H1 (cell line): Measurements from ENCODE around the gene TENT4B. TPM values are rescaled to one million over a fixed set of nuclear protein-coding genes. Genes with fewer than 3 reads are reported as not detected.

Experiments
- CTCF ChIA-PET: fragments of 300-600 bp; sonication (Branson Sonifier 250); formaldehyde crosslinking; loops from one replicate; lab custom pipeline; 2021; ENCODE audit not compliant: partially characterized antibody; lab: Charles Lee
- POLR2A ChIA-PET: fragments of 300-600 bp; sonication (Branson Sonifier 250); formaldehyde crosslinking; loops from one replicate; lab custom pipeline; 2021; ENCODE audit warnings: inconsistent platforms; ENCODE audit not compliant: partially characterized antibody; lab: Charles Lee
- DNase-seq, 2 experiments: peaks; one replicate each; pipeline versions ENCODE4 v3.0.0 to v3.0.0-alpha.2; 2010 to 2022; ENCODE audit warnings: low spot score in 2 of 2, low read depth in 1 of 2, mixed read lengths in 1 of 2
- FAIRE-seq: peaks from 2 replicates; lab custom pipeline; 2011; peaks lifted over from hg19 to GRCh38; lab: Jason Lieb, UNC
- H2AFZ ChIP-seq: 2 replicates; pipeline ENCODE4 v1.8.1; 2012; ENCODE audit warnings: low read length, inconsistent platforms
- H2AK5ac ChIP-seq: 2 replicates; pipeline ENCODE4 v1.6.1; 2013; ENCODE audit warnings: low read depth, low read length
- H2BK120ac ChIP-seq: replicated peaks from 2 replicates; pipeline ENCODE3; 2013; ENCODE audit warnings: low read depth, low read length, inconsistent platforms
- H2BK12ac ChIP-seq: 2 replicates; pipeline ENCODE4 v1.6.1; 2013; ENCODE audit warnings: low read depth, low read length
- H2BK15ac ChIP-seq: 2 replicates; pipeline ENCODE4 v1.6.1; 2013; ENCODE audit warnings: low read length
- H2BK20ac ChIP-seq: 2 replicates; pipeline ENCODE4 v1.6.1; 2013; ENCODE audit warnings: low read length
- H2BK5ac ChIP-seq: 2 replicates; pipeline ENCODE4 v1.6.1; 2013; ENCODE audit warnings: low read depth, low read length
- H3K14ac ChIP-seq: 2 replicates; pipeline ENCODE4 v1.6.1; 2013; ENCODE audit warnings: inconsistent platforms; ENCODE audit not compliant: insufficient read length
- H3K18ac ChIP-seq: 2 replicates; pipeline ENCODE4 v1.6.1; 2013; ENCODE audit warnings: low read length; ENCODE audit errors: extremely low read depth
- H3K23ac ChIP-seq: 2 replicates; pipeline ENCODE4 v1.6.1; 2013; ENCODE audit warnings: inconsistent platforms; ENCODE audit not compliant: insufficient read length
- H3K23me2 ChIP-seq: 2 replicates; pipeline ENCODE4 v1.6.1; 2013; ENCODE audit warnings: low read depth, low read length
- H3K27ac ChIP-seq: 2 replicates; pipeline ENCODE4 v1.6.1; 2011; ENCODE audit warnings: low read depth, low read length, inconsistent platforms
- H3K27me3 ChIP-seq, 4 experiments: replicated peaks in 1 of 4; 1 replicate in 1 of 4; 2 replicates in 3 of 4; pipeline versions ENCODE4 v1.6.1 to v1.8.1; 2011 to 2013; ENCODE audit warnings: low read length in 3 of 4, mild to moderate bottlenecking in 3 of 4, inconsistent platforms in 2 of 4, mixed read lengths in 2 of 4, moderate library complexity in 1 of 4; ENCODE audit not compliant: control insufficient read depth in 3 of 4, insufficient read depth in 3 of 4; ENCODE audit errors: extremely low read depth in 1 of 4
- H3K36me3 ChIP-seq, 4 experiments: 2 replicates each; pipeline versions ENCODE4 v1.6.1 to v1.8.1; 2011 to 2013; ENCODE audit warnings: mild to moderate bottlenecking in 4 of 4, low read length in 3 of 4, moderate library complexity in 2 of 4, control low read depth in 1 of 4, inconsistent platforms in 1 of 4; ENCODE audit not compliant: insufficient read depth in 4 of 4, control insufficient read depth in 2 of 4
- H3K4ac ChIP-seq: replicated peaks from 2 replicates; pipeline ENCODE3; 2013; ENCODE audit warnings: low read length, low read depth, mixed read lengths, inconsistent platforms; ENCODE audit not compliant: insufficient read length
- H3K4me1 ChIP-seq, 4 experiments: replicated peaks in 1 of 4; 1 replicate in 1 of 4; 2 replicates in 3 of 4; pipeline versions ENCODE4 v1.6.1 to v1.8.1; 2011 to 2013; ENCODE audit warnings: low read length in 3 of 4, inconsistent platforms in 2 of 4, mixed read lengths in 1 of 4; ENCODE audit not compliant: insufficient read depth in 4 of 4, control insufficient read depth in 3 of 4
- H3K4me2 ChIP-seq, 2 experiments: 2 replicates each; pipeline versions ENCODE4 v1.6.1 to v1.8.1; 2011 to 2013; ENCODE audit warnings: low read depth in 2 of 2, low read length in 2 of 2, control low read depth in 1 of 2, inconsistent platforms in 1 of 2, mild to moderate bottlenecking in 1 of 2; ENCODE audit not compliant: insufficient read depth in 1 of 2
- H3K4me3 ChIP-seq, 4 experiments: fragments of 200-600, 300-600 bp in 1 of 4; sonication (generic), shearing (Covaris generic), sonication (Bioruptor Twin) in 1 of 4; 2 replicates each; pipeline versions ENCODE4 v1.5.1 to v1.8.1; 2011 to 2016; ENCODE audit warnings: low read length in 4 of 4, low read depth in 3 of 4, control low read depth in 2 of 4, inconsistent platforms in 2 of 4, mild to moderate bottlenecking in 2 of 4, mixed read lengths in 1 of 4, moderate library complexity in 1 of 4; ENCODE audit not compliant: insufficient read depth in 2 of 4; ENCODE audit errors: extremely low read depth in 1 of 4
- H3K56ac ChIP-seq: replicated peaks from 2 replicates; pipeline ENCODE3; 2013; ENCODE audit warnings: low read depth, mild to moderate bottlenecking, mixed read lengths, low read length, inconsistent platforms; ENCODE audit not compliant: insufficient read length
- H3K79me1 ChIP-seq: 2 replicates; pipeline ENCODE4 v1.6.1; 2013; ENCODE audit warnings: low read depth, low read length, control low read depth
- H3K79me2 ChIP-seq, 2 experiments: 2 replicates each; pipeline versions ENCODE4 v1.6.1 to v1.8.1; 2012 to 2013; ENCODE audit warnings: low read length in 2 of 2, mild to moderate bottlenecking in 2 of 2, inconsistent platforms in 1 of 2; ENCODE audit not compliant: insufficient read depth in 2 of 2, control insufficient read depth in 1 of 2
- H3K9ac ChIP-seq, 4 experiments: replicated peaks in 1 of 4; 1 replicate in 1 of 4; 2 replicates in 3 of 4; pipeline versions ENCODE4 v1.6.1 to v1.8.1; 2011 to 2013; ENCODE audit warnings: low read depth in 3 of 4, low read length in 3 of 4, control low read depth in 2 of 4, mild to moderate bottlenecking in 2 of 4, moderate library complexity in 2 of 4, inconsistent platforms in 1 of 4; ENCODE audit errors: extremely low read depth in 1 of 4
- H3K9me3 ChIP-seq, 2 experiments: 2 replicates each; pipeline versions ENCODE4 v1.6.1 to v1.8.1; 2012 to 2013; ENCODE audit warnings: mild to moderate bottlenecking in 2 of 2, moderate library complexity in 2 of 2, control low read depth in 1 of 2, inconsistent platforms in 1 of 2, low read depth in 1 of 2, low read length in 1 of 2, mixed read lengths in 1 of 2; ENCODE audit not compliant: insufficient read depth in 2 of 2
- H4K20me1 ChIP-seq, 2 experiments: replicated peaks in 1 of 2; 2 replicates each; pipeline versions ENCODE3 to v1.8.1; 2011 to 2013; ENCODE audit warnings: inconsistent platforms in 2 of 2, low read length in 2 of 2, mild to moderate bottlenecking in 1 of 2; ENCODE audit not compliant: insufficient read depth in 2 of 2, control insufficient read depth in 1 of 2
- H4K5ac ChIP-seq: 2 replicates; pipeline ENCODE4 v1.6.1; 2013; ENCODE audit warnings: low read length, low read depth, mixed read lengths, inconsistent platforms; ENCODE audit not compliant: insufficient read length
- H4K8ac ChIP-seq: 2 replicates; pipeline ENCODE4 v1.8.0; 2013; ENCODE audit warnings: mild to moderate bottlenecking, moderate library complexity, low read length, inconsistent platforms; ENCODE audit not compliant: insufficient read depth; ENCODE audit errors: extremely low read depth
- H4K91ac ChIP-seq: replicated peaks from 2 replicates; pipeline ENCODE3; 2013; ENCODE audit warnings: low read length, mixed read lengths, inconsistent platforms; ENCODE audit not compliant: insufficient read length
- ATF3 ChIP-seq: IDR thresholded peaks from 2 replicates; pipeline ENCODE4 v1.6.1; 2011; ENCODE audit warnings: low read depth, mild to moderate bottlenecking, low read length; ENCODE audit not compliant: insufficient read depth
- WGBS, 2 experiments: shearing (Covaris generic) in 1 of 2; methylation state at CpG; one replicate each; pipeline versions ENCODE4 v1.1.6 to v1.1.7; 2013 to 2015; ENCODE audit warnings: low lambda C conversion rate in 2 of 2, mixed read lengths in 2 of 2, inconsistent platforms in 1 of 2, low coverage in 1 of 2, missing lambda C conversion rate in 1 of 2; ENCODE audit not compliant: insufficient replicate concordance in 2 of 2, insufficient coverage in 1 of 2, insufficient read length in 1 of 2; ENCODE audit errors: extremely low coverage in 1 of 2, missing lambda C conversion rate in 1 of 2; 5-methylcytosine and 5-hydroxymethylcytosine counted together
- polyA plus RNA-seq, 7 experiments: library from polyadenylated mRNA; depleted of rRNA in 3 of 7; stranded (reverse) in 5 of 7; unstranded in 2 of 7; fragments of >200 nt in 5 of 7; fragments of 200-250 nt in 2 of 7; gene quantifications; 1 replicate in 5 of 7; 2 replicates in 1 of 7; 4 replicates in 1 of 7; pipeline versions ENCODE4 v1.2.1 to v1.2.3, GENCODE V29; 2011 to 2013; ENCODE audit warnings: missing spikeins in 2 of 7, mixed read lengths in 2 of 7
- total RNA-seq: library from RNA; stranded (reverse); fragmentation: NEBNext Ultra II Directional; extraction: Animal tissue kit (Norgen Biotek cat#: 25700); gene quantifications from 2 replicates; pipeline ENCODE4 v1.2.1, GENCODE V29; 2021

The TENT4B gene
- total and polyA plus RNA-seq, 2 of the 8 experiments (the other 6 are each of a cell fraction or from before 2014, with no cell fraction given) = 4.2 to 15.7 TPM

GRCh38 chr16:50173316-50173715 is 20.2 kb downstream of the TENT4B start:
- Histone ChIP-seq H2AK5ac (no peak overlapping the region), H2BK120ac (no peak overlapping the region), H4K20me1 (peaks cover 0 to 4% of the 10 kb centered on the region in 2 experiments), H4K5ac (no peak overlapping the region), H3K36me3 (no peaks in the 10 kb centered on the region), H3K9me3 (no peaks in the 10 kb centered on the region), H3K9ac (no peak overlapping the region), H3K27me3 (no peaks in the 10 kb centered on the region), H2AFZ (no peak overlapping the region), H3K79me1 (peaks cover 5% of the 10 kb centered on the region; the same call in 1 of the 2 replicates), H3K18ac (no peak overlapping the region), H3K56ac (no peak overlapping the region), H2BK5ac (no peak overlapping the region), H3K4ac (no peak overlapping the region), H3K14ac (no peak overlapping the region), H3K23ac (no peak overlapping the region), H2BK20ac (no peak overlapping the region), H3K79me2 (peaks cover 0 to 60% of the 10 kb centered on the region in 2 experiments; a peak in 3 of 4 replicates), H2BK15ac (no peak overlapping the region), H3K23me2 (no peaks in the 10 kb centered on the region; the same call in 1 of the 2 replicates), H4K8ac (no peak overlapping the region), H3K4me2 (no peak overlapping the region), H3K4me1 (no peaks in the 10 kb centered on the region), H2BK12ac (no peak overlapping the region), H3K4me3 (no peak overlapping the region), H4K91ac (no peak overlapping the region), H3K27ac (no peak overlapping the region)
- DNase-seq (no peak), FAIRE-seq (no peak)
- ChIA-PET CTCF (interaction anchor here (2.0 kb wide), 1 partner anchor 37 kb away, joined by 11 read pairs; no protein-coding TSS in a partner anchor), POLR2A (no interaction called here)
- no peak for TF ChIP-seq ATF3
- 87% methylated on average over 5 of the region's 5 CpGs; no CpG with 5 or more reads in 1 of the 2 experiments for WGBS, 2 experiments
